NCI-H82 treated with DMSO at 0.1 percent for 48 hours (cell line): ENCODE data around the gene ANGPTL3.
A peak's percentile ranks its signal among the peaks of the same experiment; 100 is the strongest.

Source experiments
- DNase-seq: peaks from one replicate; lab custom pipeline; 2025; ENCODE audit not compliant: unreplicated experiment; lab: John Stamatoyannopoulos, UW

The ANGPTL3 gene

GRCh38 chr1:62625415-62625814 lies 28.1 kb downstream of the ANGPTL3 start:
- peak; percentile 7 for DNase-seq

GRCh38 chr1:62628506-62628905 lies 31.2 kb downstream of the ANGPTL3 start:
- DNase-seq = no peak

DNA sequence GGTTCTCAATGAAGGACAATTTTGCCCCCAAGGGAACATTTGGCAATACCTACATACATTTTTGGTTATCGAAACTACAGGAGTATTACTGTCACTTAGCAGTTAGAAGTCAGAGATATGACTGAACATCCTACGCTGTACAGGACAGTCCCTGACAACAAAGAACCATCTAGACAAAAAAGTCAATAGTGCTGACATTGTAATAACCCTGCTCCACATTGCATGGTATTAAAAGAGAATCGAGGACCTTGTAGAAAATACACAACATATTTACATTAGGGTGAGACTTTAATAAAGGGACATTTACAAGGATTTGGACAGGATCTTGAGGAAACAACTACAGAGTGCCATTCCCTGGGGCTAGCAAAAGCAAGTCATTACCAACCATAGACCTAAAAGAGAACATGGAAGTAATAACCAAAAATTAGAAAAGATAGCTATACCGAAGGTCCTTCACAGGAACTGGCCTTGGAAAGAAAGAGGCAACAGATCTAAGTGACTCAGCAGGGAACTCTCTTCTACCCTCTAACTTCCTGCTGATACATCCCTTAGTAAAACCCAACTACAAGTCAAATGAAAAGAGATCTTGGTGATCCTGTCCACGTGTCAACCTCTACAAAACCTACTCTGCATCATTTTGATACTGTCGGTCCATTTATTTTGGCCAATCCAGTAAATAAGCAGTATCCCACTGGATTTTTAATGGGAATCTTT lies 40.2 kb downstream of the ANGPTL3 start:
- DNase-seq = no peak

DNA sequence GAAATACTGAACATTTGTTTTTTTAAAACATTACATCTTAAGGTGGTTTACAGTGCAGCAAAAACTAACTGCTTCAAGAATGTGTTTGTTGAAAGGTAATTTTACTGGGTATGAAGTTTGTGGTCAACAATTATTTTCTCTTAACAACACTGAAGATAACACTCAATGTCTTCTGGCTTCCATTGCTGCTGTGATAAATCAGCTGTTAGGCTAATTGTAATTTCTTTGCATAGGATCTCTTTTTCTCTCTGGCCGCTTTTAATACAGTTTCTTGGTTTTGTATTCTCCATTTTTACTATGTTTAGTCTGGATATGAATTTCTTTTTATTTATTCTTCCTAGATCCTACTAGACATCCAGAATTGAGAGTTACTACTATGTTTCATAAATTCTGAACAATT lies 46.0 kb downstream of the ANGPTL3 start:
- no peak for DNase-seq

- no peak for DNase-seq
These were observed 55.1 kb downstream of the ANGPTL3 start for GRCh38 chr1:62652387-62652786.

- no peak for DNase-seq
These were observed 57.4 kb downstream of the ANGPTL3 start for GRCh38 chr1:62654744-62655143.
